Esophagus squamous epithelium (tissue), 5 donors: ENCODE data around the gene DNAH3. TPM values are rescaled to one million over a fixed set of nuclear protein-coding genes. Genes with fewer than 3 reads are reported as not detected.

Experiments
- DNase-seq: peaks from one replicate; lab custom pipeline; 2025; lab: John Stamatoyannopoulos, UW
- H3K27ac ChIP-seq, 4 donors: fragments of 200-600 bp; sonication (generic); one replicate each; pipeline ENCODE4 v1.5.1; 2016 to 2019; ENCODE audit warnings: mild to moderate bottlenecking in 1 of 4
- H3K27me3 ChIP-seq, 4 donors: fragments of 200-600 bp; sonication (generic); 1 replicate in 3 of 4; 2 replicates in 1 of 4; pipeline versions ENCODE4 v1.5.1 to v1.6.0; 2017 to 2021; ENCODE audit warnings: antibody characterized with exemption in 1 of 4
- H3K36me3 ChIP-seq, 3 donors: fragments of 200-600 bp; sonication (generic); one replicate each; pipeline ENCODE4 v1.5.1; 2016 to 2019
- H3K4me1 ChIP-seq, 3 donors: fragments of 200-600 bp; sonication (generic); one replicate each; pipeline ENCODE4 v1.5.1; 2017 to 2019
- H3K4me3 ChIP-seq, 4 donors: fragments of 200-600 bp; sonication (generic); 1 replicate in 3 of 4; 2 replicates in 1 of 4; pipeline ENCODE4 v1.5.1; 2016 to 2019; ENCODE audit warnings: mild to moderate bottlenecking in 2 of 4, moderate library complexity in 1 of 4
- H3K9me3 ChIP-seq, 3 donors: fragments of 200-600 bp; sonication (generic); one replicate each; pipeline ENCODE4 v1.5.1; 2016 to 2019
- CTCF ChIP-seq, 6 experiments: fragments of 450-650 bp in 4 of 6; fragments of 200-600 bp in 2 of 6; sonication (generic) in 2 of 6; IDR thresholded peaks; one replicate each; pipeline ENCODE4 v1.5.1; 2016 to 2019; ENCODE audit warnings: antibody characterized with exemption in 6 of 6, mild to moderate bottlenecking in 4 of 6, moderate library complexity in 4 of 6
- POLR2A ChIP-seq, 4 donors: fragments of 450-650 bp; IDR thresholded peaks; one replicate each; pipeline ENCODE4 v1.6.1; 2017; ENCODE audit warnings: antibody characterized with exemption in 4 of 4, mild to moderate bottlenecking in 4 of 4, moderate library complexity in 3 of 4
- WGBS, 2 donors: methylation state at CpG; one replicate each; pipeline ENCODE4 v1.1.5; 2018; 5-methylcytosine and 5-hydroxymethylcytosine counted together
- intact Hi-C: fragments of 100-400 bp; cut with DNase I; formaldehyde crosslinking; loops from one replicate; pipeline ENCODE4 v1.15.0; 2022
- total RNA-seq, 4 donors: library from RNA; depleted of rRNA; stranded (reverse); fragments of >200 nt; gene quantifications; one replicate each; pipeline ENCODE4 v1.1.0, GENCODE V29; 2016
- donor health status: DM: yes; HTN: yes; CAD: no.

Gene DNAH3
- total RNA-seq, 4 donors from 2014 or later, result 0.57 TPM; not detected in 2

- Histone ChIP-seq H3K4me3 (no peak overlapping the region), H3K36me3 (peaks cover 0 to 15% (median 0%) of the 10 kb centered on the region in 3 donors), H3K27ac (no peak overlapping the region), H3K4me1 (peaks cover 0 to 5% (median 2%) of the 10 kb centered on the region in 3 donors), H3K9me3 (no peaks in the 10 kb centered on the region), H3K27me3 (no peaks in the 10 kb centered on the region)
- TF ChIP-seq CTCF (IDR thresholded peaks at IDR 0.05), result no peak
- TF ChIP-seq POLR2A (IDR thresholded peaks at IDR 0.05), result no peak
- WGBS, 2 donors, result 54 to 74% methylated on average over 4 of the region's 4 CpGs
- intact Hi-C loops, result loop anchor here (10.0 kb wide), 1 partner anchor 64 kb away; no protein-coding TSS in a partner anchor
- no peak for DNase-seq
Measured at GRCh38 chr16:20918486-20919239, 232.0 kb downstream of the DNAH3 start.

GRCh38 chr16:20916942-20917341, 233.7 kb downstream of the DNAH3 start:
- Histone ChIP-seq H3K27ac (no peak overlapping the region), H3K9me3 (no peaks in the 10 kb centered on the region), H3K4me3 (no peak overlapping the region), H3K4me1 (peaks cover 0 to 22% (median 3%) of the 10 kb centered on the region in 3 donors), H3K36me3 (peaks cover 0 to 6% (median 0%) of the 10 kb centered on the region in 3 donors), H3K27me3 (no peaks in the 10 kb centered on the region)
- intact Hi-C loops, result loop anchor here (10.0 kb wide), 1 partner anchor 62 kb away; no protein-coding TSS in a partner anchor
- WGBS, 2 donors, result 82 to 89% methylated on average over 4 of the region's 4 CpGs
- TF ChIP-seq CTCF (IDR thresholded peaks at IDR 0.05) (no peak), POLR2A (IDR thresholded peaks at IDR 0.05) (no peak)
- DNase-seq, result no peak

GRCh38 chr16:20916289-20916688, 234.4 kb downstream of the DNAH3 start:
- H3K4me3 ChIP-seq, result no peak overlapping the region
- intact Hi-C loops, result loop anchor here (10.0 kb wide), 1 partner anchor 61 kb away; no protein-coding TSS in a partner anchor
- DNase-seq, result no peak

GRCh38 chr16:20911361-20911760, 239.3 kb downstream of the DNAH3 start:
- Histone ChIP-seq H3K4me3 (no peak overlapping the region), H3K4me1 (peaks cover 0 to 58% (median 22%) of the 10 kb centered on the region in 3 donors), H3K36me3 (peaks cover 0 to 4% (median 0%) of the 10 kb centered on the region in 3 donors), H3K27me3 (no peaks in the 10 kb centered on the region), H3K27ac (peak overlapping the region; percentile 71 to 88 (median 80)), H3K9me3 (no peaks in the 10 kb centered on the region)
- intact Hi-C loops, result loop anchor here (10.0 kb wide), 1 partner anchor 57 kb away; no protein-coding TSS in a partner anchor
- WGBS, 2 donors, result 47 to 64% methylated on average over 1 of the region's 1 CpG
- TF ChIP-seq POLR2A (IDR thresholded peaks at IDR 0.05), result no peak
- TF ChIP-seq CTCF (IDR thresholded peaks at IDR 0.05), result no peak
- no peak for DNase-seq

More at GRCh38 chr16:20916289-20916688, 234.4 kb downstream of the DNAH3 start:
- Histone ChIP-seq H3K36me3 (peaks cover 0 to 5% (median 0%) of the 10 kb centered on the region in 3 donors), H3K4me1 (peaks cover 0 to 29% (median 9%) of the 10 kb centered on the region in 3 donors), H3K9me3 (no peaks in the 10 kb centered on the region), H3K27ac (no peak overlapping the region), H3K27me3 (no peaks in the 10 kb centered on the region)
- 93 to 95% methylated on average over 10 of the region's 10 CpGs for WGBS, 2 donors
- TF ChIP-seq POLR2A (IDR thresholded peaks at IDR 0.05) (no peak), CTCF (IDR thresholded peaks at IDR 0.05) (no peak)

- peaks cover 3 to 63% (median 27%) of the 10 kb centered on the region in 3 donors for H3K4me1 ChIP-seq
- no peaks in the 10 kb centered on the region for H3K36me3 ChIP-seq
- H3K27ac ChIP-seq, result peak overlapping the region; percentile 71 to 88 (median 80)
- intact Hi-C loops, result loop anchor here (10.0 kb wide), 1 partner anchor 56 kb away; no protein-coding TSS in a partner anchor
- DNase-seq, result no peak
- no peaks in the 10 kb centered on the region for H3K27me3 ChIP-seq
- H3K4me3 ChIP-seq, result no peak overlapping the region
- no peak for TF ChIP-seq CTCF (IDR thresholded peaks at IDR 0.05)
- no peak for TF ChIP-seq POLR2A (IDR thresholded peaks at IDR 0.05)
- H3K9me3 ChIP-seq, result no peaks in the 10 kb centered on the region
- 15 to 21% methylated on average over 2 of the region's 2 CpGs for whole genome bisulfite sequencing, 2 donors
Measured at GRCh38 chr16:20910781-20911321, 239.8 kb downstream of the DNAH3 start.
